ENCODE results near the gene CAMK2A. TPM values are rescaled to one million over a fixed set of nuclear protein-coding genes. Genes with fewer than 3 reads are reported as not detected.

CAMK2A gene
- total RNA-seq, 1 donor from 2014 or later, result not detected

DNA sequence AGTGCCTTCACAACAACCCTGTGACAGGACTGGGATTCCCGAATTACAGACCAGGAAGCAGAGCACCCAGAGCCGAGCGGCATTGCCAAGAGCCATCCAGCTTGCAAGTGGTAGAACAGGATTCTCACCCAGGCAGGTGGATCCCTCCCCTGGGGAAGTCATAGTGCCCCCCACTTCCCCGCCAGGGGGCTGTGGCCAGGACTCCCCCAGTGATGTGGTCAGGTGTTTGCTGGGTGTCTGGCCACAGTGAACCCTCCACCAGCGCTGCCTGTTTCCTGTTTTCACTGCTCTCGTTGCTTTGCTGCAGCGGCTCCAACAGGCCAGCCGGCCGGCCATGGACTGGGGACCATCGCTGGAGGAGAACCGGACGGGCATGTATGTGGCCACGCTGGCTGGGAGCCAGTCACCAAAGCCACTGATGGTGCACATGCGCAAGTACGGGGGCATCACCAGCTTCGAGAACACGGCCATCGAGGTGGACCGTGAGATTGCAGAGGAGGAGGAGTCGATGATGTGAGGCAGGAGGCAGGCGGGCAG, 80.4 kb downstream of the CAMK2A start:
- Mint-ChIP-seq H3K27ac (ENCODE audit: unreplicated experiment) (no peak overlapping the region), H3K4me1 (ENCODE audit: low read depth) (peaks cover 7% of the 10 kb centered on the region), H3K27me3 (ENCODE audit: low read depth) (no peaks in the 10 kb centered on the region), H3K36me3 (ENCODE audit: low read depth) (no peaks in the 10 kb centered on the region), H3K9me3 (ENCODE audit: low read depth) (no peaks in the 10 kb centered on the region), H3K4me3 (ENCODE audit: unreplicated experiment) (no peak overlapping the region)
- TF ChIP-seq, protein P1, sequence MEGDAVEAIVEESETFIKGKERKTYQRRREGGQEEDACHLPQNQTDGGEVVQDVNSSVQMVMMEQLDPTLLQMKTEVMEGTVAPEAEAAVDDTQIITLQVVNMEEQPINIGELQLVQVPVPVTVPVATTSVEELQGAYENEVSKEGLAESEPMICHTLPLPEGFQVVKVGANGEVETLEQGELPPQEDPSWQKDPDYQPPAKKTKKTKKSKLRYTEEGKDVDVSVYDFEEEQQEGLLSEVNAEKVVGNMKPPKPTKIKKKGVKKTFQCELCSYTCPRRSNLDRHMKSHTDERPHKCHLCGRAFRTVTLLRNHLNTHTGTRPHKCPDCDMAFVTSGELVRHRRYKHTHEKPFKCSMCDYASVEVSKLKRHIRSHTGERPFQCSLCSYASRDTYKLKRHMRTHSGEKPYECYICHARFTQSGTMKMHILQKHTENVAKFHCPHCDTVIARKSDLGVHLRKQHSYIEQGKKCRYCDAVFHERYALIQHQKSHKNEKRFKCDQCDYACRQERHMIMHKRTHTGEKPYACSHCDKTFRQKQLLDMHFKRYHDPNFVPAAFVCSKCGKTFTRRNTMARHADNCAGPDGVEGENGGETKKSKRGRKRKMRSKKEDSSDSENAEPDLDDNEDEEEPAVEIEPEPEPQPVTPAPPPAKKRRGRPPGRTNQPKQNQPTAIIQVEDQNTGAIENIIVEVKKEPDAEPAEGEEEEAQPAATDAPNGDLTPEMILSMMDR (IDR thresholded peaks at IDR 0.05), result no peak
- no peak for DNase-seq (ENCODE audit: low spot score)

- Mint-ChIP-seq H3K36me3 (ENCODE audit: low read depth) (no peaks in the 10 kb centered on the region), H3K27me3 (ENCODE audit: low read depth) (no peaks in the 10 kb centered on the region), H3K27ac (ENCODE audit: unreplicated experiment) (no peak overlapping the region), H3K4me3 (ENCODE audit: unreplicated experiment) (no peak overlapping the region), H3K4me1 (ENCODE audit: low read depth) (peaks cover under 1% of the 10 kb centered on the region), H3K9me3 (ENCODE audit: low read depth) (no peaks in the 10 kb centered on the region)
- TF ChIP-seq, protein P1 (IDR thresholded peaks at IDR 0.05), result no peak
- no peak for DNase-seq (ENCODE audit: low spot score)
Measured at GRCh38 chr5:150208187-150209098, 81.1 kb downstream of the CAMK2A start.

GRCh38 chr5:150206779-150207115, 82.8 kb downstream of the CAMK2A start:
- Mint-ChIP-seq H3K27ac (ENCODE audit: unreplicated experiment) (no peak overlapping the region), H3K36me3 (ENCODE audit: low read depth) (no peaks in the 10 kb centered on the region), H3K4me1 (ENCODE audit: low read depth) (no peaks in the 10 kb centered on the region), H3K9me3 (ENCODE audit: low read depth) (no peaks in the 10 kb centered on the region), H3K4me3 (ENCODE audit: unreplicated experiment) (no peak overlapping the region), H3K27me3 (ENCODE audit: low read depth) (no peaks in the 10 kb centered on the region)
- no peak for DNase-seq (ENCODE audit: low spot score)
- TF ChIP-seq, protein P1 (IDR thresholded peaks at IDR 0.05), result no peak

- Mint-ChIP-seq H3K4me1 (ENCODE audit: low read depth) (no peaks in the 10 kb centered on the region), H3K27ac (ENCODE audit: unreplicated experiment) (no peak overlapping the region), H3K36me3 (ENCODE audit: low read depth) (no peaks in the 10 kb centered on the region), H3K27me3 (ENCODE audit: low read depth) (no peaks in the 10 kb centered on the region), H3K9me3 (ENCODE audit: low read depth) (no peaks in the 10 kb centered on the region), H3K4me3 (ENCODE audit: unreplicated experiment) (no peak overlapping the region)
- DNase-seq (ENCODE audit: low spot score), result no peak
- TF ChIP-seq, protein P1 (IDR thresholded peaks at IDR 0.05), result no peak
Measured at GRCh38 chr5:150206098-150206778, 83.3 kb downstream of the CAMK2A start.

- Mint-ChIP-seq H3K4me3 (ENCODE audit: unreplicated experiment) (no peak overlapping the region), H3K4me1 (ENCODE audit: low read depth) (no peaks in the 10 kb centered on the region), H3K9me3 (ENCODE audit: low read depth) (no peaks in the 10 kb centered on the region), H3K27me3 (ENCODE audit: low read depth) (peaks cover 6% of the 10 kb centered on the region), H3K36me3 (ENCODE audit: low read depth) (no peaks in the 10 kb centered on the region), H3K27ac (ENCODE audit: unreplicated experiment) (no peak overlapping the region)
- TF ChIP-seq, protein P1 (IDR thresholded peaks at IDR 0.05), result no peak
- DNase-seq (ENCODE audit: low spot score), result no peak
Measured at GRCh38 chr5:150204590-150204960, 85.0 kb downstream of the CAMK2A start.

Data from chondrocyte (in vitro differentiated cells).